DMS79 (cell line): ENCODE results near the gene SCN4A.
"Not testable (repeated sequence)": the region's sequence is repeated elsewhere in the genome, so short reads cannot be mapped to it uniquely, and the experiment has no call there.

Experiments
- DNase-seq: peaks from one replicate; lab custom pipeline; 2025; lab: John Stamatoyannopoulos, UW

The SCN4A gene

GRCh38 chr17:63916566-63917185 is 56.0 kb downstream of the SCN4A start:
- DNase-seq: no peak

GRCh38 chr17:63915753-63916152 is 57.0 kb downstream of the SCN4A start:
- not testable (repeated sequence) for DNase-seq

GRCh38 chr17:63914471-63914870 is 58.2 kb downstream of the SCN4A start:
- no peak for DNase-seq

- no peak for DNase-seq
Observed at GRCh38 chr17:63911657-63912100, 61.0 kb downstream of the SCN4A start.

- no peak for DNase-seq
Observed at GRCh38 chr17:63911041-63911635, 61.6 kb downstream of the SCN4A start, which contains the start of gene CSHL1. CSHL1 (minus strand) TSS chr17:63911258; CDS start chr17:63911196, 62 bp downstream.

- no peak for DNase-seq
Observed at GRCh38 chr17:63910096-63910495, 62.6 kb downstream of the SCN4A start.

GRCh38 chr17:63909586-63909985 is 63.1 kb downstream of the SCN4A start:
- DNase-seq: not testable (repeated sequence)

- not testable (repeated sequence) for DNase-seq
Observed at GRCh38 chr17:63907161-63907778, 65.4 kb downstream of the SCN4A start.

- DNase-seq: not testable (repeated sequence)
Observed at GRCh38 chr17:63904796-63905195, 67.9 kb downstream of the SCN4A start.

GRCh38 chr17:63903787-63904201 is 68.9 kb downstream of the SCN4A start:
- DNase-seq: not testable (repeated sequence)

- DNase-seq: not testable (repeated sequence)
Observed at GRCh38 chr17:63901971-63902370, 70.7 kb downstream of the SCN4A start.

- not testable (repeated sequence) for DNase-seq
Observed at GRCh38 chr17:63898899-63899798, 73.6 kb downstream of the SCN4A start.

GRCh38 chr17:63896524-63897354 is 76.0 kb downstream of the SCN4A start, which contains the start of gene CSH1:
CSH1 (minus strand) TSS chr17:63896574; CDS start chr17:63896511, 63 bp downstream.
- DNase-seq: not testable (repeated sequence)

- DNase-seq: not testable (repeated sequence)
Observed at GRCh38 chr17:63894821-63895220, 77.9 kb downstream of the SCN4A start.

GRCh38 chr17:63894021-63894420 is 78.7 kb downstream of the SCN4A start:
- not testable (repeated sequence) for DNase-seq

- DNase-seq: not testable (repeated sequence)
Observed at GRCh38 chr17:63892316-63893037, 80.2 kb downstream of the SCN4A start.

- DNase-seq: not testable (repeated sequence)
Observed at GRCh38 chr17:63889026-63889848, 83.5 kb downstream of the SCN4A start.
